ENCODE data around the gene INMT.

The INMT gene

GRCh38 chr7:30728591-30729100 lies 23.3 kb upstream of the INMT start:
- no peak for DNase-seq

- no peak for DNase-seq
Observed at GRCh38 chr7:30729642-30730041, 22.3 kb upstream of the INMT start.

- no peak for DNase-seq
Observed at GRCh38 chr7:30730097-30730496, 21.8 kb upstream of the INMT start.

- DNase-seq, result no peak
Observed at GRCh38 chr7:30730996-30731395, 20.9 kb upstream of the INMT start.

GRCh38 chr7:30731581-30731980 lies 20.4 kb upstream of the INMT start:
- DNase-seq, result no peak

GRCh38 chr7:30732606-30733005 lies 19.3 kb upstream of the INMT start:
- no peak for DNase-seq

GRCh38 chr7:30733216-30733615 lies 18.7 kb upstream of the INMT start:
- DNase-seq, result no peak

GRCh38 chr7:30733691-30734090 lies 18.2 kb upstream of the INMT start:
- no peak for DNase-seq

- no peak for DNase-seq
Observed at GRCh38 chr7:30734497-30734896, 17.4 kb upstream of the INMT start.

- no peak for DNase-seq
Observed at GRCh38 chr7:30735631-30736030, 16.3 kb upstream of the INMT start.

GRCh38 chr7:30736291-30736690 lies 15.6 kb upstream of the INMT start:
- no peak for DNase-seq

GRCh38 chr7:30738026-30738915 lies 13.7 kb upstream of the INMT start:
- no peak for DNase-seq

- no peak for DNase-seq
Observed at GRCh38 chr7:30739691-30740090, 12.2 kb upstream of the INMT start.

- DNase-seq, result peak; percentile 50
Observed at GRCh38 chr7:30740417-30741181, 11.3 kb upstream of the INMT start.

- no peak for DNase-seq
Observed at GRCh38 chr7:30741289-30741688, 10.6 kb upstream of the INMT start.

GRCh38 chr7:30743371-30744074 lies 8.4 kb upstream of the INMT start:
- DNase-seq, result peak; percentile 41

GRCh38 chr7:30744075-30744417 lies 7.9 kb upstream of the INMT start:
- no peak for DNase-seq

- DNase-seq, result no peak
Observed at GRCh38 chr7:30745261-30745941, 6.5 kb upstream of the INMT start.

GRCh38 chr7:30750010-30750409 lies 1.9 kb upstream of the INMT start:
- no peak for DNase-seq

- DNase-seq, result peak; percentile 95
Observed at GRCh38 chr7:30750683-30751650, 968 bp upstream of the INMT start.

GRCh38 chr7:30752484-30752883 lies 549 bp downstream of the INMT start:
- DNase-seq, result no peak

- DNase-seq, result no peak
Observed at GRCh38 chr7:30752979-30753378, 1.0 kb downstream of the INMT start.

Measured in HCEC 1CT (cell line).